Iris pigment epithelial cell (primary cell): ENCODE results near the gene UBASH3B.

ENCODE experiments used
- DNase-seq: peaks from one replicate; pipeline ENCODE4 v3.0.0-alpha.2; 2011; ENCODE audit warnings: low read depth

UBASH3B gene

GRCh38 chr11:122646549-122647340 lies 8.8 kb upstream of the UBASH3B start:
- peak; percentile 64 for DNase-seq

- DNase-seq, result no peak
These were observed 7.7 kb upstream of the UBASH3B start for GRCh38 chr11:122647736-122648275.

GRCh38 chr11:122649116-122649515 lies 6.4 kb upstream of the UBASH3B start:
- DNase-seq, result no peak

GRCh38 chr11:122650619-122651018 lies 4.9 kb upstream of the UBASH3B start:
- no peak for DNase-seq

GRCh38 chr11:122652495-122652894 lies 3.0 kb upstream of the UBASH3B start:
- DNase-seq, result no peak

- DNase-seq, result no peak
These were observed 1.5 kb upstream of the UBASH3B start for GRCh38 chr11:122653916-122654585.

- DNase-seq, result peak; percentile 77
These were observed 630 bp downstream of the UBASH3B start for GRCh38 chr11:122656073-122656630.

GRCh38 chr11:122656631-122657101 lies 1.1 kb downstream of the UBASH3B start:
- no peak for DNase-seq

GRCh38 chr11:122659676-122660554 lies 4.4 kb downstream of the UBASH3B start:
- no peak for DNase-seq

GRCh38 chr11:122661182-122661945 lies 5.8 kb downstream of the UBASH3B start:
- DNase-seq, result no peak

- DNase-seq, result no peak
These were observed 7.7 kb downstream of the UBASH3B start for GRCh38 chr11:122663056-122663740.

GRCh38 chr11:122663764-122664163 lies 8.2 kb downstream of the UBASH3B start:
- DNase-seq, result no peak

GRCh38 chr11:122664188-122664587 lies 8.7 kb downstream of the UBASH3B start:
- DNase-seq, result no peak

GRCh38 chr11:122665861-122666260 lies 10.3 kb downstream of the UBASH3B start:
- no peak for DNase-seq

GRCh38 chr11:122666743-122667142 lies 11.2 kb downstream of the UBASH3B start:
- DNase-seq, result no peak

GRCh38 chr11:122668562-122669090 lies 13.1 kb downstream of the UBASH3B start:
- DNase-seq, result peak; percentile 36

- no peak for DNase-seq
These were observed 14.6 kb downstream of the UBASH3B start for GRCh38 chr11:122670131-122670530.

GRCh38 chr11:122671400-122671891 lies 15.9 kb downstream of the UBASH3B start:
- DNase-seq, result no peak

GRCh38 chr11:122672892-122673291 lies 17.4 kb downstream of the UBASH3B start:
- no peak for DNase-seq

GRCh38 chr11:122673701-122674100 lies 18.2 kb downstream of the UBASH3B start:
- peak; percentile 63 for DNase-seq
